Activated B cell treated with CpG ODN at 0.5 μM for 24 hours (primary cell): Measurements from ENCODE around the gene ATRNL1. TPM values are rescaled to one million over a fixed set of nuclear protein-coding genes. Genes with fewer than 3 reads are reported as not detected.
"Not testable (repeated sequence)": the region's sequence is repeated elsewhere in the genome, so short reads cannot be mapped to it uniquely, and the experiment has no call there.

Experiments
- ATAC-seq: fragments of 200-7000 bp; cut with Tn5 transposase; one replicate; pipeline ENCODE4 v1.10.0; 2021; ENCODE audit warnings: low read depth, mild to moderate bottlenecking, moderate library complexity
- CTCF ChIA-PET: fragments of 350-600 bp; sonication (Branson Sonifier 250); formaldehyde crosslinking; loops from one replicate; lab custom pipeline; 2021; ENCODE audit warnings: antibody characterized with exemption; lab: Charles Lee
- POLR2A ChIA-PET: fragments of 350-600 bp; sonication (Branson Sonifier 250); formaldehyde crosslinking; loops from one replicate; lab custom pipeline; 2021; ENCODE audit warnings: antibody characterized with exemption; lab: Charles Lee
- DNase-seq: peaks from one replicate; pipeline ENCODE4 v3.0.0; 2022
- H3K27ac Mint-ChIP-seq: one replicate; pipeline ENCODE4 v1.8.0; 2020; ENCODE audit warnings: mixed read lengths
- H3K27me3 Mint-ChIP-seq: one replicate; pipeline ENCODE4 v1.8.0; 2021; ENCODE audit warnings: mixed read lengths
- H3K36me3 Mint-ChIP-seq: one replicate; pipeline ENCODE4 v1.8.0; 2021; ENCODE audit warnings: low read depth, mixed read lengths
- H3K4me1 Mint-ChIP-seq: one replicate; pipeline ENCODE4 v1.8.0; 2021; ENCODE audit warnings: mixed read lengths
- H3K4me3 Mint-ChIP-seq: one replicate; pipeline ENCODE4 v1.8.0; 2020; ENCODE audit warnings: mild to moderate bottlenecking, mixed read lengths
- H3K9me3 Mint-ChIP-seq: one replicate; pipeline ENCODE4 v1.8.0; 2020; ENCODE audit warnings: mixed read lengths
- CTCF ChIP-seq: fragments of 200-600 bp; IDR thresholded peaks from one replicate; pipeline ENCODE4 v1.8.0; 2022; ENCODE audit warnings: antibody characterized with exemption, mild to moderate bottlenecking
- intact Hi-C: fragments of 100-400 bp; cut with micrococcal nuclease; formaldehyde crosslinking; loops from one replicate; pipeline ENCODE4 v1.15.1; 2024
- total RNA-seq: library from RNA; stranded (reverse); gene quantifications from 2 replicates; pipeline ENCODE4 v1.2.3, GENCODE V29; 2022

ATRNL1 gene
- total RNA-seq, 1 donor from 2014 or later = 1.2 TPM

GRCh38 chr10:115295213-115295805 lies 202.1 kb downstream of the ATRNL1 start:
- Mint-ChIP-seq H3K36me3 (no peaks in the 10 kb centered on the region), H3K9me3 (peaks cover 20% of the 10 kb centered on the region), H3K27ac (no peak overlapping the region), H3K4me1 (no peaks in the 10 kb centered on the region), H3K4me3 (no peak overlapping the region), H3K27me3 (no peaks in the 10 kb centered on the region)
- TF ChIP-seq CTCF = no peak
- ATAC-seq (no peak), DNase-seq (no peak)
- POLR2A ChIA-PET = no interaction called here
- CTCF ChIA-PET = no interaction called here
- intact Hi-C loops = no loop called here

DNA sequence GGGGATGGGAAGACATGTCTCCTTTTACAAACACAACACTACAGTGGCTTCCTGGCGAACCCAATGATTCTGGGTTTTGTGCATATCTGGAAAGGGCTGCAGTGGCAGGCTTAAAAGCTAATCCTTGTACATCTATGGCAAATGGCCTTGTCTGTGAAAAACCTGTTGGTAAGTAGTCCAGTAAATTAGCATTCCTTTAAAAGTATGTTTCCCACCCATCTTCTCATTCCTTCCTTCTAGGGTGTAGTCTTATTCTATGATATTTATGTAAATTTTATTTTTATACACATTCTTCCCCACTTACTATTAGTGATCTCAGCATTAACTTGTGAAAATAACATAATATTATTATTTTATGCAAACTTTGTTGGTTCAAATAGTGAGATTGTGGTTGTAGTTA lies 206.9 kb downstream of the ATRNL1 start:
- no peak overlapping the region for H3K27ac Mint-ChIP-seq
- no peaks in the 10 kb centered on the region for H3K4me1 Mint-ChIP-seq
- no peaks in the 10 kb centered on the region for H3K27me3 Mint-ChIP-seq
- DNase-seq = no peak
- POLR2A ChIA-PET = no interaction called here
- CTCF ChIA-PET = no interaction called here
- H3K4me3 Mint-ChIP-seq = no peak overlapping the region
- H3K36me3 Mint-ChIP-seq = no peaks in the 10 kb centered on the region
- TF ChIP-seq CTCF = no peak
- H3K9me3 Mint-ChIP-seq = no peaks in the 10 kb centered on the region
- intact Hi-C loops = no loop called here
- ATAC-seq = no peak

DNA sequence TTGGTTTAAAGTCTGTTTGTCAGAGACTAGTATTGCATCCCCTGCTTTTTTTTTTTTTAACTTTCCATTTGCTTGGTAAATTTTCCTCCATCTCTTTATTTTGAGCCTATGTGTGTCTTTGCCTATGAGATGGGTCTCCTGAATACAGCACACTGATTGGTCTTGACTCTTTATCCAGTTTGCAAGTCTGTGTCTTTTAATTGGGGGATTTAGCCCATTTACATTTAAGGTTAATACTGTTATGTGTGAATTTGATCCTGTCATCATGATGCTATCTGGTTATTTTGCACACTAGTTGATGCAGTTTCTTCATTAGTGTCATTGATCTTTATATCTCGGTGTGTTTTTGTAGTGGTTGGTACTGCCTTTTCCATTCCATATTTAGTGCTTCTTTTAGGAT lies 226.5 kb downstream of the ATRNL1 start:
- H3K4me1 Mint-ChIP-seq, H3K4me3 Mint-ChIP-seq, POLR2A ChIA-PET, H3K36me3 Mint-ChIP-seq, CTCF ChIA-PET, ATAC-seq, intact Hi-C loops, H3K27ac Mint-ChIP-seq, DNase-seq, H3K27me3 Mint-ChIP-seq: not testable (repeated sequence)
- H3K9me3 Mint-ChIP-seq = peaks cover 12% of the 10 kb centered on the region

DNA sequence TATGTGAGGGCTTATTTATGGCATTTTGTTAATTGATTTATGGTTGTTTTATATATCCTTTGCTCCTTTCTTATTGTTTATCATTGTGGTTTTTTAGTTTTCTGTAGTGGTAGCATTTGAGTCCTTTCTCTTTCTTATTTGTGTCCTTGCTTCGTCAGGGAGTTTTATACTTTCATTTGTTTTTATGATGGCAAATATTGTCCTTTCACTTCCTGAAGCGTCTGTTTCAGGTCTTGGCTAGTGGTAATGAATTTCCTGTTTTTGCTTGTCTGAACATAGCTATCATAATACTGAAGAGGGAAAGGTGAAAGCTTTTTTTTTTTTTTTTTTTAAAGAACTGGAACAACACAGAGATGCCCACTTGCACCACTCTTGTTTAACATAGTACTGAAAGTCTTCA lies 228.2 kb downstream of the ATRNL1 start:
- CTCF ChIA-PET = no interaction called here
- Mint-ChIP-seq H3K4me1 (peaks cover 2% of the 10 kb centered on the region), H3K27ac (no peak overlapping the region), H3K27me3 (no peaks in the 10 kb centered on the region), H3K4me3 (no peak overlapping the region), H3K36me3 (no peaks in the 10 kb centered on the region), H3K9me3 (peaks cover 12% of the 10 kb centered on the region)
- no peak for TF ChIP-seq CTCF
- POLR2A ChIA-PET = no interaction called here
- intact Hi-C loops = no loop called here
- DNase-seq (no peak), ATAC-seq (no peak)

DNA sequence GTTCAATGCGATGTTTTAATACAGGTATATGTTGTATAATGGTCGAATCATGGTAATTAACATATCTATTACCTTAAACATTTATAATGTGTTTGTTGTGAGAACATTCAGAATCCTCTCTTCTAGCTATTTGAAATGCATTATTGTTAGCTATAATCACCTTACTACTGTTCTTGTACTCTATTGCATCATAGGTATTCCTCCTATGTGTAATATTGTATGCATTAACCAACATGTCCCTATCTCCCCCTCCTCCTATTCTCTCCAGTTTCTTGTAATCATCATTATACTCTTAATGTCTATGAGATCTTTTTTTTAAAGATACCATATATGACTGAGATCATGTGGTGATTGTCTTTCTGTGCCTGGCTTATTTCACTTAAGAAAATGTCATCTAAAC lies 235.2 kb downstream of the ATRNL1 start:
- intact Hi-C loops = no loop called here
- ATAC-seq (no peak), DNase-seq (no peak)
- Mint-ChIP-seq H3K36me3 (no peaks in the 10 kb centered on the region), H3K27ac (no peak overlapping the region), H3K4me1 (no peaks in the 10 kb centered on the region), H3K9me3 (peaks cover 4% of the 10 kb centered on the region), H3K4me3 (no peak overlapping the region), H3K27me3 (no peaks in the 10 kb centered on the region)
- no peak for TF ChIP-seq CTCF
- ChIA-PET POLR2A (no interaction called here), CTCF (no interaction called here)

DNA sequence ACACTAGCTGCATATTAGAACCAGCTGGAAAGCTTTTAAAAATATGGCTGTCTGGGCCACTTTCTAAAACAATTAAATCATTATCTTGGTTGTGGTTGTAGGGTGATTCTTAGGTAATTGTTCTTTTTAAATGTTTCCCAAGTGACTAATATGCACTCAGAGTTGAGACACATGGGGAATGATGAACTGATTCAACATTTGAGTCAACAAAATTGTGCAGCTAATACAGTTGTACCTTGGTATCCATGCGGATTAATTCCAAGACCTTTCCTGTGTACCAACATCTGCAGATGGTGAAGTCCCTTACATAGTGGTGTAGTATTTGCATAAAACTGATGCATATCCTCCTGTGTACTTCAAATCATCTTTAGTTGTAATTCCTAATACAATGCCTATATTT lies 242.2 kb downstream of the ATRNL1 start:
- Mint-ChIP-seq H3K4me3 (no peak overlapping the region), H3K4me1 (no peaks in the 10 kb centered on the region), H3K9me3 (peaks cover 4% of the 10 kb centered on the region), H3K27ac (no peak overlapping the region), H3K27me3 (no peaks in the 10 kb centered on the region), H3K36me3 (no peaks in the 10 kb centered on the region)
- ATAC-seq (no peak), DNase-seq (no peak)
- TF ChIP-seq CTCF = no peak
- POLR2A ChIA-PET = no interaction called here
- CTCF ChIA-PET = no interaction called here
- intact Hi-C loops = no loop called here
